Liver (tissue), 3 donors: Measurements from ENCODE around the gene LIMD2.

Experiments used
- EGR1 ChIP-seq, 2 donors: IDR thresholded peaks; 2 replicates each; pipeline ENCODE4 v1.6.1; 2016 to 2018; ENCODE audit warnings: antibody characterized with exemption in 2 of 2, low read depth in 2 of 2
- GABPA ChIP-seq, 2 donors: IDR thresholded peaks in 1 of 2; conservative IDR thresholded peaks in 1 of 2; 2 replicates each; pipeline ENCODE4 v1.6.1; 2016; ENCODE audit warnings: antibody characterized with exemption in 2 of 2, mild to moderate bottlenecking in 1 of 2, moderate library complexity in 1 of 2
- HNF4A ChIP-seq, 2 donors: conservative IDR thresholded peaks; 2 replicates each; pipeline ENCODE4 v1.6.1; 2016; ENCODE audit warnings: antibody characterized with exemption in 2 of 2, mild to moderate bottlenecking in 2 of 2
- JUND ChIP-seq, 2 donors: IDR thresholded peaks; 2 replicates each; pipeline ENCODE4 v1.6.1; 2016; ENCODE audit warnings: antibody characterized with exemption in 2 of 2
- NR2F2 ChIP-seq: IDR thresholded peaks from 2 replicates; pipeline ENCODE4 v1.6.1; 2016; ENCODE audit warnings: antibody characterized with exemption
- RAD21 ChIP-seq, 2 donors: IDR thresholded peaks; 2 replicates each; pipeline ENCODE4 v1.6.1; 2016; ENCODE audit warnings: antibody characterized with exemption in 2 of 2, mild to moderate bottlenecking in 2 of 2
- RXRA ChIP-seq, 2 donors: IDR thresholded peaks; 2 replicates each; pipeline ENCODE4 v1.6.1; 2017 to 2018; ENCODE audit warnings: antibody characterized with exemption in 2 of 2, mild to moderate bottlenecking in 1 of 2
- TAF1 ChIP-seq: conservative IDR thresholded peaks from 2 replicates; pipeline ENCODE4 v1.6.1; 2016; ENCODE audit warnings: antibody characterized with exemption, mild to moderate bottlenecking
- YY1 ChIP-seq: IDR thresholded peaks from 2 replicates; pipeline ENCODE4 v1.6.1; 2016; ENCODE audit warnings: antibody characterized with exemption, mild to moderate bottlenecking
- TF ChIP-seq, protein P1 (sequence below): fragments of 150-350 bp; IDR thresholded peaks from 2 replicates; pipeline ENCODE4 v1.5.1; 2017; ENCODE audit warnings: improper control_type of control experiment, low read depth, low read length; ENCODE audit not compliant: missing input control
- TF ChIP-seq, protein P2 (sequence below): IDR thresholded peaks from 2 replicates; pipeline ENCODE4 v1.6.1; 2016; ENCODE audit warnings: antibody characterized with exemption, mild to moderate bottlenecking
- TF ChIP-seq, protein P3 (sequence below): IDR thresholded peaks from 2 replicates; pipeline ENCODE4 v1.6.1; 2016; ENCODE audit warnings: antibody characterized with exemption
- TF ChIP-seq, protein P4 (sequence below): IDR thresholded peaks from 2 replicates; pipeline ENCODE4 v1.6.1; 2016; ENCODE audit warnings: antibody characterized with exemption
- donor health status: healthy.
- donor health status: healthy.

DNA sequence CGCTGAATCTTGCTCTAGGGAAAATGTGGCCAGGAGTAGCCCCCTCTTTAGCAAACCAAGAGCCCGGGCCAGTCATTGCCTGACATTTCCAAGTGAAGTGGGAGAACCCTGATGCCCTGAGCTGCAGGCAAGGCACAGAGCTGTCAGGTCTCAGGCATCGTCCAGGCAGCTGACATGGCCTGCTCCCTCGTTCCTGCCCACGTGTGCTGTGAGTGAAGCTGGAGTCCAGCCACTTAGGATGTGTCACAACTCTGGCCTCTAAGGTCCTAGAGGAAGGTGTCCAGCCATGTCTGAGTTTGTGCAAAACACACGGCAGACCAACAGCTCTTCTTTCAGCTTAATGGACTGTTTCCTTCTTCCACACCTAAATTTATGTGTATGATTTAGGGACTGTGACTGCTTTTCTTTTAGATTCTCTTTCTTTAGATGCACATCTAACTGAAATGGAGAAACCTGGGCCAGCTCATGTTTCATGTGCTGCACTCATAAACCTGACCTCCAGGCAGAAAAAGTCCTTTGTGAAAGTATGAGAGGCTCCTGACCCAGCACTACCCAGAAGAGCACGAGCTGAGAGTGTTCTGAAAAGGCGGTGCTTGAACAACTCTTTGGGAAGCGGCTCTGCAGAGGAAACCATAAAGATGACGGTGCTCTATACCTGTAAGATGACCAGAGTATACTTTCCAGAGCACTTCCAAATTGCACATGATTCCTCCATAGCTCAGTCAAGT is 14.8 kb upstream of the LIMD2 start:
- TF ChIP-seq RXRA (IDR thresholded peaks at IDR 0.05): no peak
- TF ChIP-seq, protein P1, sequence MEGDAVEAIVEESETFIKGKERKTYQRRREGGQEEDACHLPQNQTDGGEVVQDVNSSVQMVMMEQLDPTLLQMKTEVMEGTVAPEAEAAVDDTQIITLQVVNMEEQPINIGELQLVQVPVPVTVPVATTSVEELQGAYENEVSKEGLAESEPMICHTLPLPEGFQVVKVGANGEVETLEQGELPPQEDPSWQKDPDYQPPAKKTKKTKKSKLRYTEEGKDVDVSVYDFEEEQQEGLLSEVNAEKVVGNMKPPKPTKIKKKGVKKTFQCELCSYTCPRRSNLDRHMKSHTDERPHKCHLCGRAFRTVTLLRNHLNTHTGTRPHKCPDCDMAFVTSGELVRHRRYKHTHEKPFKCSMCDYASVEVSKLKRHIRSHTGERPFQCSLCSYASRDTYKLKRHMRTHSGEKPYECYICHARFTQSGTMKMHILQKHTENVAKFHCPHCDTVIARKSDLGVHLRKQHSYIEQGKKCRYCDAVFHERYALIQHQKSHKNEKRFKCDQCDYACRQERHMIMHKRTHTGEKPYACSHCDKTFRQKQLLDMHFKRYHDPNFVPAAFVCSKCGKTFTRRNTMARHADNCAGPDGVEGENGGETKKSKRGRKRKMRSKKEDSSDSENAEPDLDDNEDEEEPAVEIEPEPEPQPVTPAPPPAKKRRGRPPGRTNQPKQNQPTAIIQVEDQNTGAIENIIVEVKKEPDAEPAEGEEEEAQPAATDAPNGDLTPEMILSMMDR: no peak
- TF ChIP-seq TAF1: no peak
- TF ChIP-seq, protein P2, sequence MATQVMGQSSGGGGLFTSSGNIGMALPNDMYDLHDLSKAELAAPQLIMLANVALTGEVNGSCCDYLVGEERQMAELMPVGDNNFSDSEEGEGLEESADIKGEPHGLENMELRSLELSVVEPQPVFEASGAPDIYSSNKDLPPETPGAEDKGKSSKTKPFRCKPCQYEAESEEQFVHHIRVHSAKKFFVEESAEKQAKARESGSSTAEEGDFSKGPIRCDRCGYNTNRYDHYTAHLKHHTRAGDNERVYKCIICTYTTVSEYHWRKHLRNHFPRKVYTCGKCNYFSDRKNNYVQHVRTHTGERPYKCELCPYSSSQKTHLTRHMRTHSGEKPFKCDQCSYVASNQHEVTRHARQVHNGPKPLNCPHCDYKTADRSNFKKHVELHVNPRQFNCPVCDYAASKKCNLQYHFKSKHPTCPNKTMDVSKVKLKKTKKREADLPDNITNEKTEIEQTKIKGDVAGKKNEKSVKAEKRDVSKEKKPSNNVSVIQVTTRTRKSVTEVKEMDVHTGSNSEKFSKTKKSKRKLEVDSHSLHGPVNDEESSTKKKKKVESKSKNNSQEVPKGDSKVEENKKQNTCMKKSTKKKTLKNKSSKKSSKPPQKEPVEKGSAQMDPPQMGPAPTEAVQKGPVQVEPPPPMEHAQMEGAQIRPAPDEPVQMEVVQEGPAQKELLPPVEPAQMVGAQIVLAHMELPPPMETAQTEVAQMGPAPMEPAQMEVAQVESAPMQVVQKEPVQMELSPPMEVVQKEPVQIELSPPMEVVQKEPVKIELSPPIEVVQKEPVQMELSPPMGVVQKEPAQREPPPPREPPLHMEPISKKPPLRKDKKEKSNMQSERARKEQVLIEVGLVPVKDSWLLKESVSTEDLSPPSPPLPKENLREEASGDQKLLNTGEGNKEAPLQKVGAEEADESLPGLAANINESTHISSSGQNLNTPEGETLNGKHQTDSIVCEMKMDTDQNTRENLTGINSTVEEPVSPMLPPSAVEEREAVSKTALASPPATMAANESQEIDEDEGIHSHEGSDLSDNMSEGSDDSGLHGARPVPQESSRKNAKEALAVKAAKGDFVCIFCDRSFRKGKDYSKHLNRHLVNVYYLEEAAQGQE: no peak
- TF ChIP-seq YY1: no peak
- no peak for TF ChIP-seq JUND (IDR thresholded peaks at IDR 0.05)
- TF ChIP-seq, protein P3, sequence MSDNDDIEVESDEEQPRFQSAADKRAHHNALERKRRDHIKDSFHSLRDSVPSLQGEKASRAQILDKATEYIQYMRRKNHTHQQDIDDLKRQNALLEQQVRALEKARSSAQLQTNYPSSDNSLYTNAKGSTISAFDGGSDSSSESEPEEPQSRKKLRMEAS: no peak
- no peak for TF ChIP-seq RAD21 (IDR thresholded peaks at IDR 0.05)
- TF ChIP-seq HNF4A (conservative IDR thresholded peaks at IDR 0.05): no peak
- no peak for TF ChIP-seq GABPA (IDR thresholded peaks at IDR 0.05 in 1 of 2, conservative IDR thresholded peaks at IDR 0.05 in 1 of 2)
- TF ChIP-seq EGR1 (IDR thresholded peaks at IDR 0.05; ENCODE audit: low read depth in 2 of 2): no peak
- no peak for TF ChIP-seq NR2F2
- TF ChIP-seq, protein P4, sequence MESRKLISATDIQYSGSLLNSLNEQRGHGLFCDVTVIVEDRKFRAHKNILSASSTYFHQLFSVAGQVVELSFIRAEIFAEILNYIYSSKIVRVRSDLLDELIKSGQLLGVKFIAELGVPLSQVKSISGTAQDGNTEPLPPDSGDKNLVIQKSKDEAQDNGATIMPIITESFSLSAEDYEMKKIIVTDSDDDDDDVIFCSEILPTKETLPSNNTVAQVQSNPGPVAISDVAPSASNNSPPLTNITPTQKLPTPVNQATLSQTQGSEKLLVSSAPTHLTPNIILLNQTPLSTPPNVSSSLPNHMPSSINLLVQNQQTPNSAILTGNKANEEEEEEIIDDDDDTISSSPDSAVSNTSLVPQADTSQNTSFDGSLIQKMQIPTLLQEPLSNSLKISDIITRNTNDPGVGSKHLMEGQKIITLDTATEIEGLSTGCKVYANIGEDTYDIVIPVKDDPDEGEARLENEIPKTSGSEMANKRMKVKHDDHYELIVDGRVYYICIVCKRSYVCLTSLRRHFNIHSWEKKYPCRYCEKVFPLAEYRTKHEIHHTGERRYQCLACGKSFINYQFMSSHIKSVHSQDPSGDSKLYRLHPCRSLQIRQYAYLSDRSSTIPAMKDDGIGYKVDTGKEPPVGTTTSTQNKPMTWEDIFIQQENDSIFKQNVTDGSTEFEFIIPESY: no peak
